H1 (cell line): ENCODE measurements around the gene BRD7.

Experiments used
- CBX8 ChIP-seq: fragments of 300-800, 300-1000 bp; sonication (generic); IDR thresholded peaks from 2 replicates; pipeline ENCODE4 v1.7.1; 2016; ENCODE audit warnings: low read depth, low read length, borderline replicate concordance
- CREB1 ChIP-seq: IDR thresholded peaks from 2 replicates; pipeline ENCODE4 v1.6.1; 2012; ENCODE audit warnings: inconsistent platforms
- CTCF ChIP-seq, 3 experiments: IDR thresholded peaks; 1 replicate in 2 of 3; 2 replicates in 1 of 3; pipeline versions ENCODE4 v1.5.1 to v1.6.1; 2011; ENCODE audit warnings: low read length in 3 of 3, mild to moderate bottlenecking in 3 of 3, inconsistent platforms in 2 of 3, low read depth in 1 of 3, moderate library complexity in 1 of 3; ENCODE audit not compliant: insufficient read depth in 1 of 3; ENCODE audit errors: control extremely low read depth in 1 of 3
- MAFK ChIP-seq: IDR thresholded peaks from 2 replicates; pipeline ENCODE4 v1.6.1; 2012; ENCODE audit warnings: low read depth, mild to moderate bottlenecking, improper control_type of control experiment, low read length
- POLR2A ChIP-seq, 2 experiments: IDR thresholded peaks; 1 replicate in 1 of 2; 2 replicates in 1 of 2; pipeline ENCODE4 v1.6.1; 2011; ENCODE audit warnings: low read depth in 2 of 2, low read length in 2 of 2, mild to moderate bottlenecking in 2 of 2; ENCODE audit errors: control extremely low read depth in 1 of 2
- POLR2AphosphoS5 ChIP-seq: IDR thresholded peaks from 2 replicates; pipeline ENCODE4 v1.6.1; 2011; ENCODE audit warnings: low read depth, low read length
- RFX5 ChIP-seq: IDR thresholded peaks from 2 replicates; pipeline ENCODE4 v1.6.1; 2011; ENCODE audit warnings: low read depth, low read length, improper control_type of control experiment, borderline replicate concordance
- YY1 ChIP-seq: IDR thresholded peaks from 2 replicates; pipeline ENCODE4 v1.6.1; 2011; ENCODE audit warnings: low read depth, mild to moderate bottlenecking, low read length

GRCh38 chr16:50308237-50308965, 60.4 kb downstream of the BRD7 start:
- TF ChIP-seq CTCF (IDR thresholded peaks at IDR 0.05; ENCODE audit: control extremely low read depth in 1 of 3, insufficient read depth in 1 of 3, low read depth in 1 of 3, low read length in 3 of 3): no peak
- TF ChIP-seq MAFK: no peak
- no peak for TF ChIP-seq POLR2A (IDR thresholded peaks at IDR 0.05; ENCODE audit: control extremely low read depth in 1 of 2, low read depth in 2 of 2, low read length in 2 of 2)
- TF ChIP-seq YY1: no peak
- TF ChIP-seq RFX5: no peak
- TF ChIP-seq CREB1: no peak
- no peak for TF ChIP-seq CBX8
- TF ChIP-seq POLR2AphosphoS5: no peak
